GM18502 (cell line): ENCODE results near the gene AEBP1.

Experiments
- ATAC-seq: cut with Tn5 transposase; IDR thresholded peaks from one replicate; pipeline ENCODE4 v1.9.1; 2021; ENCODE audit warnings: mild to moderate bottlenecking; ENCODE audit not compliant: unreplicated experiment, poor library complexity

AEBP1 gene

GRCh38 chr7:44151956-44152355, 47.8 kb downstream of the AEBP1 start:
- no peak for ATAC-seq

DNA sequence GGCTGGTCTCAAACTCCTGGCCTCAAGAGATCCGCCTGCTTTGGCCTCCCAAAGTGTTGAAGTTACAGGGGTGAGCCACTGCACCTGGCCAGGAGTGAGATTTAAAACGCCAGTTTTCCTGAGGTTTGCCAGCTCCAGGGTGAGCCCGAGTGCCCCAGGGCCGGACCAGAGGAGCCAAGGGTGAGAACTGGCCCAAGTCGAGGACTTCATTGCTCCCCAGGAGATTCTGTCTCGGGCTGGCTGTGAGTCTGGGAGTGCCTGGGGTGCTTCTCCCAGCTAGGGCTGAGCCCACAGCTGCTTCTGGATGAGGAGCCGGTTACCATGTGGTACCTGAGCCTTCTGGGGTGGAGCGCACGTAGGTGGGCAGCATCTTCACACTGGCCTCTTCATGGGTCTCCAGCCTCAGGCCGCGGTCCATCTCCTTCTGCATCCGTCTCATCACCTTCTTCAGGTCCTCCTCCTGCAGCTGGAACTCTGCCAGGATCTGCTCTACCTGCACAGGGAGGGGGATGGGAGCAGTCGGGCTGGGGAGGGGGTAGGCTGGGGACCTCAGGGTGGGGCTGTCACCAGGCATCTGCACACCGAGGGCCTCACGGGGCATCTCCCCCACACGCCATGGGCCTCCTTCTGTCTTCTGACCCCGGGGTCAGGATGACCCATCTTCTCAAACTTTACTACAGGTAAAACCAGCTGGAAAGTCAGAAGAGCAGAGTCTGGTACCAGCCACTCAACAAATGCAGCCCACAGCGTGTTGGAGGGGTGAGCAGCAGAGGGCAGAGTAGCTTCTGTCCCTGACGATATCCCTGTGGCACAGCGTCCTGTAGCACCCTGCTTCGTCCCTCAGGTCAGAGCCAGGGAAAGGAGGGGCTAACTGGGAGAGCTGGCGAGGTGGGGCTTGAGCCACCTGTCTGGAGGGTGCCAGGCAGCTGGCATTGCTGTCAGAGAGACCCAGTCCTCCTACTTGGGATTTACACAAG, 49.1 kb downstream of the AEBP1 start:
- no peak for ATAC-seq

DNA sequence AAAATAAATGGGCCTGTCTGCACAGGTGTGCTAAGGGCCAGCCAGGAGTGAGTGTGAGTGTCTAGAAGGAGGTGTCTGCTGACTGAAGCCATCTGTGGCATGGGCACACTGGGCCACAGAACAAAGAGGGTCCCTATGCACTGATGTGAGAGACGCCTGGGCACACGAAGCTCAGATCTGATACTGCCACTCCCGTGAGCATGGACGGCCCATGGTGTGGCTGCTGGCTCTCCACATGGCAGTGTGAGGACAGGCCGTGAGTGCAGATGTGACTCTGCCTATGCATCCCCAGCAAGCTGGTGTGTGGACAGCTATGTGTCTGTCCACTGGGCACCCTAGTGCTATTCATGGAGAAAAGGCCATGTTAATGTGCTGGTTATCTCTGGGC, 49.8 kb downstream of the AEBP1 start:
- ATAC-seq, result no peak

GRCh38 chr7:44154703-44155102, 50.6 kb downstream of the AEBP1 start:
- no peak for ATAC-seq

- no peak for ATAC-seq
Measured at GRCh38 chr7:44155191-44156185, 51.3 kb downstream of the AEBP1 start.

GRCh38 chr7:44156453-44157010, 52.4 kb downstream of the AEBP1 start:
- no peak for ATAC-seq

DNA sequence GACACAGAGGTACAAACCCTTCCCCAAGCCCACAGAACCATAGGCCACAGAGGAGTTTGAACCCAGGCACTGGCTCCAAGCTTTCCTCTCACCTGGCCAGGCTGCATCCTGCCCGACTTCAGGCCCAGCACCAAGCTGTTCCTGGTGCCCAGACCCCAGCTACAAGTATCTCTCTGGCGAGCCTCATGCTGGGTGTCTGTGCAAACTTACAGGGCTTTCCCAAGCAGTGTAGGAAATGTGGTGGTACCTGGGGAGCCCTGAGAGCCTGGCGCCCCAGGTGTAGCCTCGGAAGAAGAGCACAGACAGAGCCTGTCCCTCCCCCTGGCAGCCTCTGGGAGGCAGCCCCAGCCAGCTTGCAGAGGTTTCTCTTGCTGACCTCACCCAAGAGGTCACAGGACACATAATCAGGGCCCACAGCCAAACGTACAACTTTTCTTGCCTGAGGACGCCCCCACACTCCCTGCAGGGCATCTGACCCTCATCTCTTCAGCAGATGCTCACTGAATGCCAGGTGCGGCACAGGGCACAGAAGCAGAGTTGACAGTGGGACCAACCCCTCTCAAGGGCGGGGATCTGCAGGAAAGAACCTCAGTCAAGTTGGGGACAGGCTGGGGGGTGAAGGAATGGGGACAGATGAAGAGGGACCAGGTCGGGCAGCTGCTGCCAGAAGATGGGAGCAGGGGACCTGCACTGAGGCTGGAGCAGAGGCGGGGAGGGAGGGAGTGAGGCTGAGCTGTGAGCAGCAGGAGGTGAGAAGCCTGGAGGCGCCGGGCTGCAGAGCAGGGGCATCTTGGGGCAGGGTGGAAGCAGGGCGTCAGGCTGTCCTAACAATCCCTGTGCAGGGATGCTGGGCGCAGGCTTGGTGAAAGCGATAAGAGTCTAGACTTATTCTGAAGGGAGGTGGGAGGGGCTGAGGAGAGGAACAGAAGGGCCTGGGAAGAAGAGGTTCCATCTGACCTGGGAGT, 53.3 kb downstream of the AEBP1 start:
- no peak for ATAC-seq

DNA sequence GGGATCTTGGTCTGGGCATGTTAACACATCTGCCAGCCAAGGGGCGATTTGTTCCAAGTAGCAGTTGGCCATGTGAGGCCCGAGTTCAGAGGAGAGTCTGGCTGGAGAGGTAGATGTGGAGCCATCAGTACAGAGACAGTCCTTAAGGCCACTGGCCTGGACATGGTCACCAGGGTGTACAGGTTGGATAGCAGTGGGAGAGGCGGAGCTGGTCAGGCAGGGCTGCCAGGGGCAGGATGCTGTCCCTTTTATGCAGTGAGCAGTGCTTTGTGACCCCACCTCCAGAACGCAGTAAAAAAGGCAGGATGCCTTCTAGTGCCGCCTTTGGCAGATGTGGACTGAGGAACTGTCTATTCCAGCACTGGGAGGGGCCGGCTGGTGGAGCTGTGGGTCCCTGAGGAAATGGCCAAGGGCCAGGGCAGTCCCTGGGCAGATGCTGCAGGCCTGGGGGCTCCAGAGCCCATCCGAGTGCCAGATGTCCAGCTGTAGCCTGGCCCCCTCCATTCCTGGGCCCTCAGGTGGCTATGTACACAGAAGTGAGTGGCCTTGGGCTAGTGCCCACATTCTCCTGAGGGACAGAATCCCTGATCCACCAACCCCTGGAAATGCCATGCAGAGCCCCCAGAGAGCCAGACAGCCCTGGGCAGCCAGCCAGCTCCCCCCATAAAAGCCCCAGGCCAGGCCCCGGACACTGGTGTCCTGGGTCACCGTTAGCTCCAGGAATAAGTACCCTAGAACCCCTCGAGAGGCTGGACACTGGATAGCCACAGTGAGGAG, 54.1 kb downstream of the AEBP1 start:
- no peak for ATAC-seq

DNA sequence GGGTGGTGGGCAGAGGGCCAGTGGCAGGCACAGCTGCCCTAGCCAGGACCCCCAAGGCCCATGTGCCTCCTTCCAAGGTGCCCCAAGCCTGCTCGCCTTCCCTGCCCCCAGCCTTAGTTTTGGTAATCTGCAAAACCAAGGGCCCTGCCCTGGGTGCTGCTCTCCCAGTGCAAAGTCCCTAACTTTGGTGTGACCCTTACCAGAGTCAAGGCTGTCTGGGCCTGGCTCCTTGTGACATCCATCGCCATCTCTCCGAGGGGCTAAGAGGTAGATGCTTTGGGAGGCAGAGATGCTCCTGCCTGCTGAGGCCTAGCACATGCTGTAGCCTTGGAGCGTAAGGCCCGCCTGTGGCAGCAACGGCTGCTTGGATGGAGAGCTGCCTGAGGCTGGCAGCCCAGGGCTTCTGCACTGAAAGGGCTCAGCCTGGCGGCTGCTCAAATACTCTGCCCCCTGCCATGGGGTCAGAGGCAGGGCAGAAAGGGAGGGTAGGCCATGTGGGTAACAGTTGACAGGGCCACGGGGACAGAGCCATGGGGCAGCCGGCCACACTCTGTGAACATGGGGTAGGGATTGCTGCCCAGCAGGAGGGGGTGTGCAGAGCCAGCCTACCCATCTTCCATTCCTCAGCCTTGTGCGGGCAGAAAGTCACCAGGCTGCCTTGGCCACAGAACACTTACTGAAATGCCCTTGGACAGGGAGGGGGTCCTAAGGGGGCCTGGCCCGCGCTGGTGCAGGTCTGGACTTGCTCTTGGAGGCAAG, 54.9 kb downstream of the AEBP1 start:
- ATAC-seq, result no peak

DNA sequence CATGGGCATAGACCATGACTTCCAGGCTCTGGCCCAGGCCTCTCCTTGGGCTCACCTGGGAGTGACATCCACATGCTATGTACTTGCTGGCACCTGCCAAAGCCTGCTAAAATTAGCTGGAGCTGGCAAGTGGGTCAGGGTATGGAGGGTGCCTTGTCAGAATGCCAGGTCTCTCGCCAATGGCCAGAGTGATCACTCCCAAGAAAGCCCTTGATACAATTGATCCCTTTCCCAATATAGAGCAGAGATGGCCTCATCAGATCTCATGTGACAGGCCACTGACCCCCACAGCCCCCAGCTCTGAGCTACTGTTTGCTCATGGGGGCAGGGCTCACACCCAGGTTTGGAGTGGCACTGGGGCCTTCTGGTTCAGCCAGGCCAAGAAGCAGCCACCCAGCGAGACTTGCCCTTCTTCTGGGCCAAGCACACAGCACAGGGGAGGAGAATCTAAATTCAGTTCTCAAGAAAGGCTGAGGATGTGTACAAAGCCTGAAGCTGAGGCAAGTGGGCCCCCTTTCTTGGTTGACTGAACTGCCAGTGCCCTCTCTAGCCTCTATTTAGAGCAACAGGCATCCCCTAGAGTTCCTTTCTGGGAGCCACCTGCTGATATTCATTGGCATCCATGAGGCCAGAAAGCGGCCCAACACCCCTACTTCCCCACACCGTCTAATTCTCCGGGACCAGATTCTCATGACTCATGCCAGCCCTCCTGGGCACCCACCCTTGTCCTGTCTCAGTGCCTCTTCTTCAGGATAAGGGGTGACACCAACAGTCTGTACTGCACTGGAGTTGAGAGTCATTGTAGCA, 55.9 kb downstream of the AEBP1 start:
- no peak for ATAC-seq

GRCh38 chr7:44161371-44161770, 57.2 kb downstream of the AEBP1 start:
- no peak for ATAC-seq

GRCh38 chr7:44162179-44162578, 58.0 kb downstream of the AEBP1 start:
- ATAC-seq, result no peak

DNA sequence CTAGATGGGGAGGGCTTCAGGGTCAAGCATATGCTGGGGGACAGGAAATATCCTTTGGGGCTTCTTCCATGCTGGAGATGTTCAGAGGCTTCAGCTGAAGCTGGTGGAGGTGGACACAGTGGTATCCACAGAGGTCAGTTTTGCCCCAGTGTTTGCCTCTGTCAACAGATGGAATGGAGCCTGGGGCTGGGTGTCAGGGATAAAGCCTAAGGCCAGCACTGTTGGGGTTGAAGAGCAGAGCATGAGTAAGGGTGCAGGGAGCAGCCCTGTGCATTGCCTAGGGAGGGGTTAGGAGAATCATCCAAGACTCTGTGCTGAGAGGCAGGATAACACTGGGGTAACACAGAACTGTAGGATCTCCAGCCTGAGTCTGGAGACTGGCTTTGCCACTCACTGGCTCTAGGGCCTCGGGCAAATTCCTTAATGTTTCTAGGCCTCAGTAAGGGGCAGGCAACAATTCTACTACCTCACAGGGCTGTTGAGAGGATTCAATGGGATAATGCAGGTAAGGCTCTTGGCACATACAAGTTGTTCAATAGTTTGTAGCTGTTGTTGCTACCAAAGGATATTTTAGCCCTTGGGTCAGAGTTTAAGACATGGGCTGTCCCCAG, 58.7 kb downstream of the AEBP1 start:
- ATAC-seq, result no peak

DNA sequence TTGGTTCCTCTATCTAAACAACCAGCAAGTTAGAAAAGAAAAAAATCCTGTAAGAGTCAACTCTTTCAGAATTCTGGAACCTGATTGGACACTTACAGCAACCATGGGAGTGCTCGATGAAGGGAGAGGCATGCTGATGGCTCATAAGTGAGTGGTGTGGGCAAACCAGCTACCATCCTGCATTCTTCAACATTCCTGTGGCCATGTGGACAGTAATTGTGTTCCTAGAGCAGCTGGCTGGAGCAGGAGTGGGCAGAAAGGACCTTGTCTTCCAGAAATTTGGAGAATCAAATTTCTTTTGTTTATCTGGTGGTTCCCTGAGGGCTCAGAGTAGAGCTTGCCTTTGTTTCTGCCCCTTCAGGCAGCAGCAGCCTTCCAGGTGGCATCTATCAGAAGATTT, 59.4 kb downstream of the AEBP1 start:
- no peak for ATAC-seq
